HCT116 (cell line): ENCODE data around the gene TEX12. TPM values are rescaled to one million over a fixed set of nuclear protein-coding genes. Genes with fewer than 3 reads are reported as not detected.

Experiments used
- ATAC-seq: fragments of 200-7000 bp; cut with Tn5 transposase; 2 replicates; pipeline ENCODE4 v1.9.1; 2020; ENCODE audit warnings: mild to moderate bottlenecking, moderate library complexity
- BruUV-seq: library from RNA; stranded (reverse); fragments of 400-500 nt; replicated peaks from 2 replicates; lab custom pipeline; 2021; lab: Mats Ljungman, UMichigan
- CTCF ChIA-PET: fragments of 300-600 bp; sonication (Branson Sonifier 250); formaldehyde crosslinking; loops from one replicate; lab custom pipeline; 2021; ENCODE audit warnings: antibody characterized with exemption; lab: Charles Lee
- POLR2A ChIA-PET: fragments of 300-600, 350-600 bp; sonication (Branson Sonifier 250); formaldehyde crosslinking; loops from one replicate; lab custom pipeline; 2021; ENCODE audit warnings: antibody characterized with exemption; lab: Charles Lee
- RAD21 ChIA-PET, 2 experiments: fragments of 300-600 bp; sonication (Branson Sonifier 250); formaldehyde crosslinking; loops; one replicate each; lab custom pipeline; 2023; ENCODE audit warnings: low total read pairs in 2 of 2; ENCODE audit not compliant: uncharacterized antibody in 2 of 2, unreplicated experiment in 2 of 2, low non-redundant PET in 1 of 2; lab: Charles Lee
- DNase-seq: peaks from one replicate; pipeline ENCODE4 v3.0.0-alpha.2; 2010; ENCODE audit warnings: low read depth, low spot score
- H2AFZ ChIP-seq: fragments of 200-600 bp; shearing (Covaris generic), sonication (generic); 2 replicates; pipeline ENCODE4 v1.6.1; 2017; ENCODE audit warnings: low read depth, mixed run types, mixed read lengths, antibody characterized with exemption, low read length; ENCODE audit not compliant: poor library complexity, severe bottlenecking
- H3K27ac ChIP-seq: 2 replicates; pipeline ENCODE4 v1.5.1; 2012; ENCODE audit warnings: low read depth, low read length
- H3K27me3 ChIP-seq: fragments of 200-600 bp; sonication (generic); 2 replicates; pipeline ENCODE4 v1.6.1; 2016; ENCODE audit warnings: mixed run types, low read length, mixed read lengths; ENCODE audit not compliant: insufficient read depth
- H3K36me3 ChIP-seq, 2 experiments: fragments of 200-500 bp in 1 of 2; fragments of 200-600 bp in 1 of 2; sonication (Bioruptor generic) in 1 of 2; sonication (generic) in 1 of 2; 2 replicates each; pipeline versions ENCODE4 v1.5.1 to v1.6.1; 2014 to 2016; ENCODE audit warnings: low read length in 2 of 2, inconsistent platforms in 1 of 2, mixed read lengths in 1 of 2, mixed run types in 1 of 2; ENCODE audit not compliant: insufficient read depth in 2 of 2, control insufficient read depth in 1 of 2
- H3K4me1 ChIP-seq, 2 experiments: fragments of 200-600 bp in 1 of 2; sonication (generic) in 1 of 2; 2 replicates each; pipeline versions ENCODE4 v1.5.1 to v1.6.1; 2012 to 2017; ENCODE audit warnings: low read length in 2 of 2, inconsistent platforms in 1 of 2, mild to moderate bottlenecking in 1 of 2, mixed read lengths in 1 of 2, mixed run types in 1 of 2, moderate library complexity in 1 of 2; ENCODE audit not compliant: insufficient read depth in 2 of 2, control insufficient read depth in 1 of 2
- H3K4me2 ChIP-seq: fragments of 200-600 bp; sonication (generic); 2 replicates; pipeline ENCODE4 v1.6.1; 2017; ENCODE audit warnings: mixed run types, low read length, mixed read lengths
- H3K4me3 ChIP-seq, 2 experiments: fragments of 200-600 bp in 1 of 2; sonication (generic) in 1 of 2; replicated peaks in 1 of 2; 2 replicates each; pipeline ENCODE4 v1.5.1; 2011 to 2016; ENCODE audit warnings: low read length in 2 of 2, control low read depth in 1 of 2, low read depth in 1 of 2, mild to moderate bottlenecking in 1 of 2, mixed read lengths in 1 of 2, mixed run types in 1 of 2
- H3K79me2 ChIP-seq: fragments of 200-600 bp; sonication (generic); 2 replicates; pipeline ENCODE4 v1.6.1; 2017; ENCODE audit warnings: mild to moderate bottlenecking, mixed run types, low read length, moderate library complexity, mixed read lengths; ENCODE audit not compliant: insufficient read depth
- H3K9ac ChIP-seq: fragments of 200-600 bp; sonication (generic); 2 replicates; pipeline ENCODE4 v1.6.1; 2016; ENCODE audit warnings: low read length, mixed read lengths
- H3K9me2 ChIP-seq: fragments of 200-600 bp; sonication (generic), shearing (Covaris generic); 2 replicates; pipeline ENCODE4 v1.6.1; 2017; ENCODE audit warnings: mixed run types, mild to moderate bottlenecking, moderate library complexity; ENCODE audit not compliant: insufficient read depth
- H3K9me3 ChIP-seq, 2 experiments: fragments of 200-500 bp in 1 of 2; fragments of 200-600 bp in 1 of 2; sonication (Bioruptor generic) in 1 of 2; sonication (generic) in 1 of 2; 2 replicates each; pipeline ENCODE4 v1.6.1; 2014 to 2017; ENCODE audit warnings: low read length in 2 of 2, mixed read lengths in 2 of 2, inconsistent platforms in 1 of 2, low read depth in 1 of 2, mild to moderate bottlenecking in 1 of 2, mixed run types in 1 of 2, moderate library complexity in 1 of 2; ENCODE audit not compliant: control insufficient read depth in 1 of 2, insufficient read depth in 1 of 2
- H4K20me1 ChIP-seq: fragments of 200-600 bp; sonication (generic), shearing (Covaris generic); 2 replicates; pipeline ENCODE4 v1.6.1; 2017; ENCODE audit warnings: mixed run types, mild to moderate bottlenecking, moderate library complexity; ENCODE audit not compliant: insufficient read depth
- ATF3 ChIP-seq: IDR thresholded peaks from 2 replicates; pipeline ENCODE4 v1.6.1; 2012
- CBX3 ChIP-seq: IDR thresholded peaks from 2 replicates; pipeline ENCODE4 v1.6.1; 2012; ENCODE audit warnings: low read depth
- CEBPB ChIP-seq: IDR thresholded peaks from 2 replicates; pipeline ENCODE4 v1.6.1; 2012; ENCODE audit warnings: low read depth
- CTCF ChIP-seq, 3 experiments: fragments of 200-600 bp in 1 of 3; sonication (generic) in 1 of 3; IDR thresholded peaks in 2 of 3; conservative IDR thresholded peaks in 1 of 3; 2 replicates each; pipeline ENCODE4 v1.5.1; 2012 to 2017; ENCODE audit warnings: low read depth in 2 of 3, low read length in 2 of 3, antibody characterized with exemption in 1 of 3, borderline replicate concordance in 1 of 3, control low read depth in 1 of 3, mild to moderate bottlenecking in 1 of 3, mixed read lengths in 1 of 3, mixed run types in 1 of 3, moderate library complexity in 1 of 3; ENCODE audit not compliant: insufficient read depth in 1 of 3
- EGR1 ChIP-seq: IDR thresholded peaks from 2 replicates; pipeline ENCODE4 v1.6.1; 2012; ENCODE audit warnings: low read depth
- EZH2 ChIP-seq: fragments of 200-600 bp; sonication (generic); IDR thresholded peaks from 2 replicates; pipeline ENCODE4 v1.6.1; 2017; ENCODE audit warnings: antibody characterized with exemption, mixed run types
- FOSL1 ChIP-seq: IDR thresholded peaks from 2 replicates; pipeline ENCODE4 v1.6.1; 2012; ENCODE audit warnings: low read depth
- JUND ChIP-seq: IDR thresholded peaks from 2 replicates; pipeline ENCODE4 v1.6.1; 2012
- MAX ChIP-seq: IDR thresholded peaks from 2 replicates; pipeline ENCODE4 v1.6.1; 2012
- POLR2AphosphoS5 ChIP-seq: IDR thresholded peaks from 2 replicates; pipeline ENCODE4 v1.6.1; 2011; ENCODE audit warnings: mild to moderate bottlenecking, low read depth, low read length, moderate library complexity
- RAD21 ChIP-seq: IDR thresholded peaks from 2 replicates; pipeline ENCODE4 v1.6.1; 2012; ENCODE audit warnings: low read depth, mild to moderate bottlenecking
- REST ChIP-seq: IDR thresholded peaks from 2 replicates; pipeline ENCODE4 v1.6.1; 2012; ENCODE audit warnings: low read depth
- SIN3A ChIP-seq: IDR thresholded peaks from 2 replicates; pipeline ENCODE4 v1.6.1; 2012; ENCODE audit warnings: low read depth
- SP1 ChIP-seq: IDR thresholded peaks from 2 replicates; pipeline ENCODE4 v1.6.1; 2012; ENCODE audit warnings: low read depth
- TCF7L2 ChIP-seq: IDR thresholded peaks from 2 replicates; pipeline ENCODE4 v1.7.0; 2011; ENCODE audit warnings: borderline replicate concordance, inconsistent platforms; ENCODE audit not compliant: insufficient read depth, insufficient read length; ENCODE audit errors: extremely low read depth
- ZBTB33 ChIP-seq: IDR thresholded peaks from 2 replicates; pipeline ENCODE4 v1.6.1; 2011; ENCODE audit warnings: mild to moderate bottlenecking, low read length, moderate library complexity; ENCODE audit not compliant: insufficient replicate concordance; ENCODE audit errors: extremely low read depth
- intact Hi-C: fragments of 100-400 bp; cut with micrococcal nuclease; formaldehyde crosslinking; loops from 2 replicates; pipeline ENCODE4 v1.10.0; 2022
- total RNA-seq: library from RNA; stranded (reverse); gene quantifications from one replicate; pipeline ENCODE4 v1.2.1, GENCODE V29; 2021; ENCODE audit not compliant: unreplicated experiment

Gene TEX12
- total RNA-seq, 1 experiment from 2014 or later, result not detected

- no peaks in the 10 kb centered on the region for H3K9me2 ChIP-seq
- POLR2A ChIA-PET, result interaction anchor here (0.7 kb wide), 1 partner anchor 117 kb away, joined by 3 read pairs; no protein-coding TSS in a partner anchor
- no TSS peak for BruUV-seq
- H3K4me2 ChIP-seq, result peak overlapping the region; percentile 76
- intact Hi-C loops, result loop anchor here (5.0 kb wide), 1 partner anchor 283 kb away; the partner anchor contains the start of genes CFAP68 and FDXACB1
- peaks cover 49 to 87% of the 10 kb centered on the region in 2 experiments for H3K4me1 ChIP-seq
- ATAC-seq, result no peak
- no peaks in the 10 kb centered on the region for H3K27me3 ChIP-seq
- no peak for DNase-seq
- TF ChIP-seq POLR2AphosphoS5, result no peak
- no peak for TF ChIP-seq SP1
- no peak for TF ChIP-seq JUND
- no peak for TF ChIP-seq ATF3
- TF ChIP-seq ZBTB33, result no peak
- TF ChIP-seq CTCF (IDR thresholded peaks at IDR 0.05 in 2 of 3, conservative IDR thresholded peaks at IDR 0.05 in 1 of 3; ENCODE audit: borderline replicate concordance in 1 of 3, insufficient read depth in 1 of 3, low read depth in 2 of 3, low read length in 2 of 3), result no peak
- no peak for TF ChIP-seq TCF7L2
- no peak for TF ChIP-seq CBX3
- no peak for TF ChIP-seq REST
- no peak for TF ChIP-seq MAX
- no peak for TF ChIP-seq RAD21
- no peak for TF ChIP-seq FOSL1
- TF ChIP-seq EGR1, result no peak
- no peak for TF ChIP-seq SIN3A
- no peak for TF ChIP-seq CEBPB
- no peak for TF ChIP-seq EZH2
- H4K20me1 ChIP-seq, result no peaks in the 10 kb centered on the region
- H3K36me3 ChIP-seq, result peaks cover 0 to 12% of the 10 kb centered on the region in 2 experiments; a peak in 2 of 4 replicates
- peak overlapping the region; percentile 86; the same call in 1 of the 2 replicates for H3K27ac ChIP-seq
- no peaks in the 10 kb centered on the region for H3K9me3 ChIP-seq
- RAD21 ChIA-PET, result no interaction called here
- no peak overlapping the region for H2AFZ ChIP-seq
- CTCF ChIA-PET, result no interaction called here
- peak overlapping the region; percentile 30 for H3K9ac ChIP-seq
- peaks cover 78% of the 10 kb centered on the region for H3K79me2 ChIP-seq
- peak overlapping the region in 1 of 2 experiments; percentile 21; a peak in 1 of 4 replicates for H3K4me3 ChIP-seq
These were observed 6.9 kb upstream of the TEX12 start for GRCh38 chr11:112160091-112160848.
